ENCODE data around the gene PCSK2.

The PCSK2 gene

GRCh38 chr20:17507032-17507431, 280.2 kb downstream of the PCSK2 start:
- DNase-seq (ENCODE audit: low spot score), result no peak

- no peak for DNase-seq (ENCODE audit: low spot score)
Measured at GRCh38 chr20:17507531-17507930, 280.7 kb downstream of the PCSK2 start.

- no peak for DNase-seq (ENCODE audit: low spot score)
Measured at GRCh38 chr20:17508756-17509155, 281.9 kb downstream of the PCSK2 start.

- DNase-seq (ENCODE audit: low spot score), result no peak
Measured at GRCh38 chr20:17510548-17510947, 283.7 kb downstream of the PCSK2 start.

GRCh38 chr20:17511401-17511800, 284.6 kb downstream of the PCSK2 start:
- no peak for DNase-seq (ENCODE audit: low spot score)

- DNase-seq (ENCODE audit: low spot score), result no peak
Measured at GRCh38 chr20:17513939-17514338, 287.1 kb downstream of the PCSK2 start.

GRCh38 chr20:17515053-17515452, 288.2 kb downstream of the PCSK2 start:
- DNase-seq (ENCODE audit: low spot score), result no peak

- DNase-seq (ENCODE audit: low spot score), result peak; percentile 45
Measured at GRCh38 chr20:17518339-17519052, 291.7 kb downstream of the PCSK2 start.

- DNase-seq (ENCODE audit: low spot score), result no peak
Measured at GRCh38 chr20:17519606-17520285, 292.9 kb downstream of the PCSK2 start.

GRCh38 chr20:17520583-17520982, 293.7 kb downstream of the PCSK2 start:
- no peak for DNase-seq (ENCODE audit: low spot score)

GRCh38 chr20:17522528-17522927, 295.7 kb downstream of the PCSK2 start:
- no peak for DNase-seq (ENCODE audit: low spot score)

- no peak for DNase-seq (ENCODE audit: low spot score)
Measured at GRCh38 chr20:17523326-17523725, 296.5 kb downstream of the PCSK2 start.

GRCh38 chr20:17524560-17524959, 297.7 kb downstream of the PCSK2 start:
- DNase-seq (ENCODE audit: low spot score), result no peak

- no peak for DNase-seq (ENCODE audit: low spot score)
Measured at GRCh38 chr20:17525132-17525531, 298.3 kb downstream of the PCSK2 start.

GRCh38 chr20:17525650-17526049, 298.8 kb downstream of the PCSK2 start:
- no peak for DNase-seq (ENCODE audit: low spot score)

GRCh38 chr20:17529586-17529985, 302.7 kb downstream of the PCSK2 start:
- no peak for DNase-seq (ENCODE audit: low spot score)

GRCh38 chr20:17530153-17530552, 303.3 kb downstream of the PCSK2 start:
- no peak for DNase-seq (ENCODE audit: low spot score)

GRCh38 chr20:17530716-17531664, 304.1 kb downstream of the PCSK2 start, which contains the start of gene BFSP1:
BFSP1 (minus strand) TSS chr20:17531379; CDS start chr20:17531329, 50 bp downstream.
- peak; percentile 81 for DNase-seq (ENCODE audit: low spot score)

- no peak for DNase-seq (ENCODE audit: low spot score)
Measured at GRCh38 chr20:17531665-17532025, 304.8 kb downstream of the PCSK2 start.

GRCh38 chr20:17533396-17533795, 306.6 kb downstream of the PCSK2 start:
- DNase-seq (ENCODE audit: low spot score), result peak; percentile 64

GRCh38 chr20:17534077-17534476, 307.2 kb downstream of the PCSK2 start:
- no peak for DNase-seq (ENCODE audit: low spot score)
